ENCODE measurements around the gene DNASE1L2.
"Not testable (repeated sequence)": the region's sequence is repeated elsewhere in the genome, so short reads cannot be mapped to it uniquely, and the experiment has no call there.

DNASE1L2 gene

DNA sequence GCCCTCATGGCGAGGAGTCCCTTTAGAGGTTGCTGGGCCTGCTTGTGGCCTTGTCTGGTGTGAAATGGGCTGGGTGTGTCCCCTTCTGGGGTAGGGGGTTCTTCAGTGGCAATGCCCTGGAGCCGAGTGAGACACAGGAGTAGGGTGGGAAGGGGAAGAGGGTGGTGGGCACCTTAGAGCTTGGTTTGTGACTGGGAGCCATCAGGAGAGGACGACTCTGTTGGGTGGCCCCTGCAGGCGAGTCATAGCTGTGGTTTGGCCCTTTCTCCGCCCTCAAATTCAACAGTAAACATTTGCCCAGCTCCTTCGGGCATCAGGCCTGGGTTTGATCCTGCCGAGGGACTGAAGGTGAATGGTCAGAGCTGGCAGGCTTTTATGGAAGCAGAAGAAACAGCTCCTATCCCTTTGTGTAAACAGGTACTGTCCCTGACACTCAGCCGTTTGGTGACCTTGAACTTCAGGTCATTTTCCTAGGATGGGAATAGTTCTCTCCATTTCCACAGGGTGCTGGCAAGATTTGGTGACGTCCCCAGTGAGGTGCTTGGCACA is 9.9 kb upstream of the DNASE1L2 start:
- no peak for DNase-seq

- DNase-seq = no peak
Measured at GRCh38 chr16:2226918-2227317, 9.3 kb upstream of the DNASE1L2 start.

GRCh38 chr16:2228161-2228824 is 8.0 kb upstream of the DNASE1L2 start:
- no peak for DNase-seq

GRCh38 chr16:2229091-2229490 is 7.2 kb upstream of the DNASE1L2 start:
- no peak for DNase-seq

GRCh38 chr16:2229632-2230250 is 6.5 kb upstream of the DNASE1L2 start:
- no peak for DNase-seq

DNA sequence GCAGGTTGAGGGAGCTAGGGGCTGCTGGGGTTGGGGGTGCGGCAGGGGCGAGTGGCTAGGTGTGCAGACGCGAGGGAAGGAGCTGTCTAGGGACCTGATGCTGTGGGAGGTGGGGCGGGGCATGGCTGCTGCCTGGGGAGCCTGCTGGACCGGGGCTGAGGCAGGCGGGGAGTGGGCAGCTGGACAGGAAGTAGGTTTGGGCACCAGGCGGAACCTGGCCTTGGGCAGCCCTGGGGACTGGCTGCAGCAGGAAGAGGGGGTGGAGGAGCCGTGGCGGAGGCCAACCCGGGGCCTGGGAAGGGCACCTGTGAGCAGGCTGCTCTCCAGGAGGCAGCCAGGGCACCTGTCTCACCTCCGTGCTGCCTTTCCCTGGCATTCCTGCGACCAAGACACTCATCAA is 5.9 kb upstream of the DNASE1L2 start:
- DNase-seq = no peak

- DNase-seq = no peak
Measured at GRCh38 chr16:2231016-2231931, 5.0 kb upstream of the DNASE1L2 start.

DNA sequence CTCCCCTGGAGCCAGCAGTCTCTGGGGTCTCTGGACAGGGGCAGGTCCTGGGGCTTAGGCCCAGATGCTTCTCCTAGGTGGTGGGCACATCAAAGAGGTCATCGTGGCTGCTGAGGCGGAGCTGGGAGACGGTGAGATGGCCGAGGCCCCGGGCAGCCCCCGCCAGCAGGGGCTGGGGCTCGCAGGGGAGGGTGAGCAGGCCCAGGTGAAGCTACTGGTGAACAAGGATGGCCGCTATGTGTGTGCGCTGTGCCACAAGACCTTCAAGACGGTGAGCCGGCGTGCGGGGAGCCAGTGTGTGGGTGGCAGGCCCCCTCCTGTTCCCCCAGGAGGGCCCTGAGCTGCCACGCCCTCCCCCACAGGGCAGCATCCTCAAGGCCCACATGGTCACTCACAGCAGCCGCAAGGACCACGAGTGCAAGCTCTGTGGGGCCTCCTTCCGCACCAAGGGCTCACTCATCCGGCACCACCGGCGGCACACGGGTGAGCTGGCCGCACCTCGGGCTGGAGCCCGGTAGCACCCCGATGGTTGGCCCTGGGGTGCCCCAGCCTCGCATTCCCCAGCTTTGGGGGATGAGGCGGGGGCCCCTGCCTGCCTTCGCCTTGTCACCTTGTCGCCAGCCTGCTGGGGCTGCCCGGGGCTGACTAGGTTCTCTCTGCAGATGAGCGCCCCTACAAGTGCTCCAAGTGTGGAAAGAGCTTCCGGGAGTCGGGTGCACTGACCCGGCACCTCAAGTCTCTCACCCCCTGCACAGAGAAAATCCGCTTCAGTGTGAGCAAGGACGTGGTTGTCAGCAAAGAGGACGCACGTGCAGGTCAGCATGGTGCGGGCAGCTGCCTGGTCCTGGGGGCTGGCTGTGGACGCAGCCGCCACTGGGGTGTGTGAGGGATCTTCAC is 3.9 kb upstream of the DNASE1L2 start:
- no peak for DNase-seq

GRCh38 chr16:2233046-2233775 is 3.0 kb upstream of the DNASE1L2 start:
- DNase-seq = no peak

DNA sequence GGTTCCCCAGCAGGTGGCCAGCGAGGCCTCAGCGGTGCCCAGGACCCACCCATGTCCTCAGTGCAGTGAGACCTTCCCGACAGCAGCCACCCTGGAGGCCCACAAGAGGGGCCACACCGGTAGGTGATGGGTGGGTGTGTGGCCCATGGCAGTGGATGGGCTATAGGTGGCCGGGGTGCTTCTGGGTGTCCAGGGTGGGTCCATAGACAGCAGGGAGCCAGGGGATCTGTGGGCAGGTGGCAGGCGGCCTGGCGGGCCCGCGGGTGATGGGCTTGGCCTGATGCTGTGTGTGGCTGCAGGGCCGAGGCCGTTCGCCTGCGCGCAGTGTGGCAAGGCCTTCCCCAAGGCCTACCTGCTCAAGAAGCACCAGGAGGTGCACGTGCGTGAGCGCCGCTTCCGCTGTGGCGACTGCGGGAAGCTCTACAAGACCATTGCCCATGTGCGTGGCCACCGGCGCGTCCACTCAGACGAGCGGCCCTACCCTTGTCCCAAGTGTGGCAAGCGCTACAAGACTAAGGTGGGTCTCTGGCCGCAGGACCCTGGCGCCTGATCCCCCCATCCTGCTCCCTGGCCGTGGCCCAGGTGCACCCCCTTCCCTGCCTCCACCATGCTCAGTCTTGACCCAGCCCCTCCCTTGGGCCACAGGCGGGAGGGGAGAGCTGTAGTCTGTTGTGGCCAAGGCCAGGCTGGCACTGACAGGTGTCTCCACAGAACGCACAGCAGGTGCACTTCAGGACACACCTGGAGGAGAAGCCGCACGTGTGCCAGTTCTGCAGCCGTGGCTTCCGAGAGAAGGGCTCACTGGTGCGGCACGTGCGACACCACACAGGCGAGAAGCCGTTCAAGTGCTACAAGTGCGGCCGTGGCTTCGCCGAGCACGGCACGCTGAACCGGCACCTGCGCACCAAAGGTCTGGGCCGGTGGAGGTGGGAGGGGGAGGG is 2.1 kb upstream of the DNASE1L2 start:
- no peak for DNase-seq

DNA sequence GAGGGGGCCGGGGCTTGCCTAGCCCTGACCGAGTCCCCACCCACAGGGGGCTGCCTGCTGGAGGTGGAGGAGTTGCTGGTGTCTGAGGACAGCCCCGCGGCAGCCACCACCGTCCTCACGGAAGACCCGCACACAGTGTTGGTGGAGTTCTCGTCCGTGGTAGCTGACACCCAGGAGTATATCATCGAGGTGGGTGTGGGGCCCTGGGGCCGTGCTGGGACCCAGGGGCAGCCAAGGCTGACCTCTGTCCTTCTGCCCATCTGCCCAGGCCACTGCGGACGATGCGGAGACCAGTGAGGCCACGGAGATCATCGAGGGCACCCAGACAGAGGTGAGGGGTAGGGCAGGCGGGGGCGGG is 1.5 kb upstream of the DNASE1L2 start:
- DNase-seq = no peak

DNA sequence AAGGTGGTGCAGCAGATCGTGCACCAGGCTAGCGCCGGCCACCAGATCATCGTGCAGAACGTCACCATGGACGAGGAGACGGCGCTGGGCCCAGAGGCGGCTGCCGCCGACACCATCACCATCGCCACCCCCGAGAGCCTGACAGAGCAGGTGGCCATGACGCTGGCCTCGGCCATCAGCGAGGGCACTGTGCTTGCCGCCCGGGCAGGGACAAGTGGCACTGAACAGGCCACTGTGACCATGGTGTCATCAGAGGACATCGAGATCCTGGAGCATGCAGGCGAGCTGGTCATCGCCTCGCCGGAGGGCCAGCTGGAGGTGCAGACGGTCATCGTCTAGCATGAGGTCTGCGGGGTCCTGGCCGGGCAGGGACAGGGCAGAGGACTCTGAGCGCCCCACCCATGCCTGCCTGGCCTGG is 1.0 kb upstream of the DNASE1L2 start:
- no peak for DNase-seq

GRCh38 chr16:2235695-2236336 is 428 bp upstream of the DNASE1L2 start:
- DNase-seq = no peak

DNA sequence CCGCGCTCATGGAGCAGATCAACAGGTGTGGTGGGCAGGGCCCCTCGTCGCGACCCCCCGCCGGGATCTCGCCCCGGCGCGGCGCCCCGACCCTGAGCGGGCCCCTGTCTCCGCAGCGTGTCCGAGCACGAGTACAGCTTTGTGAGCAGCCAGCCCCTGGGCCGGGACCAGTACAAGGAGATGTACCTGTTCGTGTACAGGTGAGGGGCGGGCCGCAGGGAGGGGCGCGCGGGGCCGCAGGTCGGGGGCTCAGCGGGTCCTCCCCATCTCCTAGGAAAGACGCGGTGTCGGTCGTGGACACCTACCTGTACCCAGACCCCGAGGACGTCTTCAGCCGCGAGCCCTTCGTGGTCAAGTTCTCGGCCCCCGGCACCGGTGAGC is 848 bp downstream of the DNASE1L2 start:
- no peak for DNase-seq

DNA sequence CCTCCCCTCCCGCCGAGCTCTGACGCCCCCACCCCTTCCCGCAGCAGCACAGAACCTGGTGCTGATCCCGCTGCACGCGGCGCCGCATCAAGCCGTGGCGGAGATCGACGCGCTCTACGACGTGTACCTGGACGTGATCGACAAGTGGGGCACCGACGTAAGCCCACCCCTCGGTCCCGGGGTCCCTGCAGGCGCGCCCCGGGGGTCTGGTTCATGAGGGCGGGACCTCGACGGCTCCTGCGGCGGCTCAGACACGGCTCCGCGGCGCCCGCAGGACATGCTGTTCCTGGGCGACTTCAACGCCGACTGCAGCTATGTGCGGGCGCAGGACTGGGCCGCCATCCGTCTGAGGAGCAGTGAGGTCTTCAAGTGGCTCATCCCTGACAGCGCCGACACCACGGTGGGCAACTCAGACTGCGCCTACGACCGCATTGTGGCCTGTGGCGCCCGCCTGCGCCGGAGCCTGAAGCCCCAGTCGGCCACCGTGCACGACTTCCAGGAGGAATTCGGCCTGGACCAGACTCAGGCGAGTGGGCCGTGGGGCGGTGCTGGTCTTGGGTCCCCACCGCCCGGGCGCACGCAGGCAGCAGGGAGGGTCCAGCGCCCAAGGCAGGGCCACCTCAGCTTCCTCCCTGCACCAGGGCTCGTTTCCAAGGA is 1.4 kb downstream of the DNASE1L2 start:
- DNase-seq = no peak

GRCh38 chr16:2238150-2238837 is 2.0 kb downstream of the DNASE1L2 start:
- no peak for DNase-seq

GRCh38 chr16:2238838-2239675 is 2.8 kb downstream of the DNASE1L2 start:
- no peak for DNase-seq

DNA sequence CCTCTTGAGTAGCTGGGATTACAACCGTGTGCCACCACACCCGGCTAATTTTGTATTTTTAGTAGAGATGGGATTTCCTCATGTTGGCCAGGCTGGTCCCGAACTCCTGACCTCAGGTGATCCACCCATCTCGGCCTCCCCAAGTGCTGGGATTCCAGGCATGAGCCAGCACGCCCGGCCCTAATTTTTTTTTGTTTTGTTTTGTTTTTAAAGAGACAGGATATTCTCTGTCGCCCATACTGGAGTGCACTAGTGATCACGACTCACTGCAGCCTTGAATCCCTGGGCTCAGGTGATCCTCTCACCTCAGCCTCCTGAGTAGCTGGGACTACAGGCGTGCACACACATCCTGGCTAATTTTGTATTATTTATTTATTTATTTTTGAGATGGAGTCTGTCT is 4.1 kb downstream of the DNASE1L2 start:
- DNase-seq = not testable (repeated sequence)
